Esophagus squamous epithelium (tissue), 4 donors: ENCODE measurements around the gene AQP5.

Experiments
- POLR2A ChIP-seq, 4 donors: fragments of 450-650 bp; IDR thresholded peaks; one replicate each; pipeline ENCODE4 v1.6.1; 2017; ENCODE audit warnings: antibody characterized with exemption in 4 of 4, mild to moderate bottlenecking in 4 of 4, moderate library complexity in 3 of 4
- TF ChIP-seq, protein P1 (sequence below), 6 experiments: fragments of 450-650 bp in 4 of 6; fragments of 200-600 bp in 2 of 6; sonication (generic) in 2 of 6; IDR thresholded peaks; one replicate each; pipeline ENCODE4 v1.5.1; 2016 to 2019; ENCODE audit warnings: antibody characterized with exemption in 6 of 6, mild to moderate bottlenecking in 4 of 6, moderate library complexity in 4 of 6

DNA sequence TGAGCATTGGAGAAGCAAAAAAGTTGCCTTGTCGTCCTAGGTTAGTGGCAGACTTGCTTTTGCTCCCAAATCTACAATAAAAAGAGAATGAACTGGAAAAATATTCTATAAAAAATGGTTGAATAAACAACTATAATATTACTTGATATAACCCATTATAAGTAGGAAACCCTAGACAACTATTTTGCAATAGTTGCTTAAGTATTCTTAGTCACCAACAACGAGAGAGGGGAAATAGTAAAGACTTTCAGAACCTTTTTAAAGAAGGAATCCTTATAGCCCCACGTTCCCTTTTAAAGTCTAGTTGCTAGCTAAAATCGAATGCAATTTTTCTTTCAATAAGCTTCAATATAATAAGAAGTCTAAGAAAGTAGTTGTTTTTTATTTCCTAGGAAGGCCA is 28.6 kb downstream of the AQP5 start:
- TF ChIP-seq, protein P1, sequence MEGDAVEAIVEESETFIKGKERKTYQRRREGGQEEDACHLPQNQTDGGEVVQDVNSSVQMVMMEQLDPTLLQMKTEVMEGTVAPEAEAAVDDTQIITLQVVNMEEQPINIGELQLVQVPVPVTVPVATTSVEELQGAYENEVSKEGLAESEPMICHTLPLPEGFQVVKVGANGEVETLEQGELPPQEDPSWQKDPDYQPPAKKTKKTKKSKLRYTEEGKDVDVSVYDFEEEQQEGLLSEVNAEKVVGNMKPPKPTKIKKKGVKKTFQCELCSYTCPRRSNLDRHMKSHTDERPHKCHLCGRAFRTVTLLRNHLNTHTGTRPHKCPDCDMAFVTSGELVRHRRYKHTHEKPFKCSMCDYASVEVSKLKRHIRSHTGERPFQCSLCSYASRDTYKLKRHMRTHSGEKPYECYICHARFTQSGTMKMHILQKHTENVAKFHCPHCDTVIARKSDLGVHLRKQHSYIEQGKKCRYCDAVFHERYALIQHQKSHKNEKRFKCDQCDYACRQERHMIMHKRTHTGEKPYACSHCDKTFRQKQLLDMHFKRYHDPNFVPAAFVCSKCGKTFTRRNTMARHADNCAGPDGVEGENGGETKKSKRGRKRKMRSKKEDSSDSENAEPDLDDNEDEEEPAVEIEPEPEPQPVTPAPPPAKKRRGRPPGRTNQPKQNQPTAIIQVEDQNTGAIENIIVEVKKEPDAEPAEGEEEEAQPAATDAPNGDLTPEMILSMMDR (IDR thresholded peaks at IDR 0.05), result no peak
- TF ChIP-seq POLR2A (IDR thresholded peaks at IDR 0.05), result no peak
